ENCODE results near the gene FCGBP. TPM values are rescaled to one million over a fixed set of nuclear protein-coding genes. Genes with fewer than 3 reads are reported as not detected.

The FCGBP gene
- total and polyA plus RNA-seq, 4 donors: 1.3 to 65.8 (median 26.5) TPM

- Histone ChIP-seq H3K4me3 (no peak overlapping the region), H3K9ac (ENCODE audit: insufficient read depth in 1 of 2, low read length in 2 of 2) (no peak overlapping the region), H3K27ac (ENCODE audit: low read depth in 1 of 2, low read length in 1 of 2) (no peak overlapping the region), H3K4me1 (ENCODE audit: control insufficient read depth in 5 of 5, insufficient read depth in 5 of 5, low read length in 5 of 5) (peaks cover 0 to 1% (median 0%) of the 10 kb centered on the region in 5 donors), H3K27me3 (ENCODE audit: control insufficient read depth in 3 of 3, insufficient read depth in 3 of 3, low read length in 2 of 3) (no peaks in the 10 kb centered on the region), H3K9me3 (ENCODE audit: control insufficient read depth in 4 of 4, insufficient read depth in 3 of 4, low read length in 3 of 4) (no peaks in the 10 kb centered on the region), H3K36me3 (ENCODE audit: control insufficient read depth in 4 of 4, insufficient read depth in 4 of 4, low read length in 4 of 4) (no peaks in the 10 kb centered on the region)
- no peak for TF ChIP-seq CTCF (IDR thresholded peaks at IDR 0.05; ENCODE audit: control extremely low read depth, extremely low read depth)
- no peak for DNase-seq
- ATAC-seq (ENCODE audit: insufficient read depth, low FRiP score): no peak
- WGBS, 2 donors: 66 to 84% methylated on average over 7 of the region's 7 CpGs
Observed at GRCh38 chr19:39953915-39954314, 19.5 kb upstream of the FCGBP start.

GRCh38 chr19:39951686-39952085 is 17.3 kb upstream of the FCGBP start:
- H3K27ac ChIP-seq (ENCODE audit: low read depth in 1 of 2, low read length in 1 of 2): no peak overlapping the region
- no peaks in the 10 kb centered on the region for H3K9me3 ChIP-seq (ENCODE audit: control insufficient read depth in 4 of 4, insufficient read depth in 3 of 4, low read length in 3 of 4)
- no peak overlapping the region for H3K4me3 ChIP-seq
- H3K9ac ChIP-seq (ENCODE audit: insufficient read depth in 1 of 2, low read length in 2 of 2): no peak overlapping the region
- 61 to 76% methylated on average over 3 of the region's 3 CpGs for WGBS, 2 donors
- H3K36me3 ChIP-seq (ENCODE audit: control insufficient read depth in 4 of 4, insufficient read depth in 4 of 4, low read length in 4 of 4): no peaks in the 10 kb centered on the region
- H3K27me3 ChIP-seq (ENCODE audit: control insufficient read depth in 3 of 3, insufficient read depth in 3 of 3, low read length in 2 of 3): no peaks in the 10 kb centered on the region
- H3K4me1 ChIP-seq (ENCODE audit: control insufficient read depth in 5 of 5, insufficient read depth in 5 of 5, low read length in 5 of 5): peaks cover 0 to 1% (median 0%) of the 10 kb centered on the region in 5 donors
- DNase-seq: no peak
- no peak for TF ChIP-seq CTCF (IDR thresholded peaks at IDR 0.05; ENCODE audit: control extremely low read depth, extremely low read depth)
- ATAC-seq (ENCODE audit: insufficient read depth, low FRiP score): no peak

GRCh38 chr19:39951065-39951650 is 16.7 kb upstream of the FCGBP start:
- 92 to 97% methylated on average over 2 of the region's 2 CpGs for WGBS, 2 donors
- Histone ChIP-seq H3K9me3 (ENCODE audit: control insufficient read depth in 4 of 4, insufficient read depth in 3 of 4, low read length in 3 of 4) (no peaks in the 10 kb centered on the region), H3K9ac (ENCODE audit: insufficient read depth in 1 of 2, low read length in 2 of 2) (no peak overlapping the region), H3K36me3 (ENCODE audit: control insufficient read depth in 4 of 4, insufficient read depth in 4 of 4, low read length in 4 of 4) (no peaks in the 10 kb centered on the region), H3K27ac (ENCODE audit: low read depth in 1 of 2, low read length in 1 of 2) (no peak overlapping the region), H3K4me3 (no peak overlapping the region), H3K27me3 (ENCODE audit: control insufficient read depth in 3 of 3, insufficient read depth in 3 of 3, low read length in 2 of 3) (no peaks in the 10 kb centered on the region), H3K4me1 (ENCODE audit: control insufficient read depth in 5 of 5, insufficient read depth in 5 of 5, low read length in 5 of 5) (peaks cover 0 to 1% (median 0%) of the 10 kb centered on the region in 5 donors)
- no peak for ATAC-seq (ENCODE audit: insufficient read depth, low FRiP score)
- DNase-seq: no peak
- no peak for TF ChIP-seq CTCF (IDR thresholded peaks at IDR 0.05; ENCODE audit: control extremely low read depth, extremely low read depth)
